ENCODE data around the gene TMEM82. TPM values are rescaled to one million over a fixed set of nuclear protein-coding genes. Genes with fewer than 3 reads are reported as not detected.

TMEM82 gene
- total RNA-seq, 1 donor from 2014 or later: not detected

GRCh38 chr1:15757016-15757543, 14.8 kb downstream of the TMEM82 start:
- peak overlapping the region; percentile 26 for H3K4me3 Mint-ChIP-seq (ENCODE audit: unreplicated experiment)
- peak overlapping the region; percentile 87 for H3K27ac Mint-ChIP-seq (ENCODE audit: unreplicated experiment)
- no peak for DNase-seq (ENCODE audit: extremely low spot score, unreplicated experiment)
- no peaks in the 10 kb centered on the region for H3K9me3 Mint-ChIP-seq (ENCODE audit: unreplicated experiment)
- no peaks in the 10 kb centered on the region for H3K27me3 Mint-ChIP-seq (ENCODE audit: unreplicated experiment)
- TF ChIP-seq CTCF (IDR thresholded peaks at IDR 0.05): no peak
- peaks cover 46% of the 10 kb centered on the region for H3K4me1 Mint-ChIP-seq (ENCODE audit: unreplicated experiment)
- H3K36me3 Mint-ChIP-seq (ENCODE audit: unreplicated experiment): no peaks in the 10 kb centered on the region

DNA sequence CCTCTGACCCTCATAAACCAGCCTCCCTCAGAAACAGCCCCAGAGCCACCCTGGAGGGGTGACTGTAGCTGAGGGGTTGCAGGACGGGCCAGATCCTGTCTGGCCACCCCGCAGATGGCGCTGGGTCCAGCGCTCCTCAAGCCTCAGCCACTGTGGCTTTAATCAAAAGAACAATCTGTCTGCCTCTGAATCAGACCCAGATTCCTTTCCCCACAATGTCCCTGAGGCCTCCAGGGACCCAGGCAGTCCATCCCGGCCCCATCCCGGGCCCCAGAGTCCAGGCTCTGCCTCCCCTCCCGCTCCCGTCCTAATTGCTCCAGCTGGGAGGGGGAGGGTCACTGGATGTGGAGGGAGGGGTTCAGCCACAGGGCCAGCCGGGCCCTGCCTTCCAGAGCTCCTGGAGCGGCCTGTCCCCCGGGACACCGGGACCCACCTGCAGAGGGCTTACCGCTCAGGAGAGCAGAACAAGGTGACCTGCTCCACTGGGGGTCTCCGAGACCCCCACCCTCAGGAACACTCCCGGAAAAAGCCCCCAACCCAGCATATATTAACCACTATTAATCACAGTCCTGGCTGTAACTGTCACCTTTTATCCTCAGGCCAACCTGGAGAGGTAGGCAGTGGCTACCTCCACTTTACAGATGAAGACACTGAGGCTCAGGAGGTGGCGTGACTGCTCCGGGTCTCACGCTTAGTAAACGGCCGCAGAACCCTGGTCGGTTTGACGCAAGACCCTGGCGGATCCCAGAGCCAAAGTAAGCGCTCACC, 15.5 kb downstream of the TMEM82 start:
- H3K27me3 Mint-ChIP-seq (ENCODE audit: unreplicated experiment): no peaks in the 10 kb centered on the region
- peak overlapping the region; percentile 79 for H3K4me3 Mint-ChIP-seq (ENCODE audit: unreplicated experiment)
- no peak for TF ChIP-seq CTCF (IDR thresholded peaks at IDR 0.05)
- H3K4me1 Mint-ChIP-seq (ENCODE audit: unreplicated experiment): peaks cover 52% of the 10 kb centered on the region
- H3K27ac Mint-ChIP-seq (ENCODE audit: unreplicated experiment): peak overlapping the region; percentile 87
- peaks cover 3% of the 10 kb centered on the region for H3K36me3 Mint-ChIP-seq (ENCODE audit: unreplicated experiment)
- H3K9me3 Mint-ChIP-seq (ENCODE audit: unreplicated experiment): no peaks in the 10 kb centered on the region
- DNase-seq (ENCODE audit: extremely low spot score, unreplicated experiment): no peak

DNA sequence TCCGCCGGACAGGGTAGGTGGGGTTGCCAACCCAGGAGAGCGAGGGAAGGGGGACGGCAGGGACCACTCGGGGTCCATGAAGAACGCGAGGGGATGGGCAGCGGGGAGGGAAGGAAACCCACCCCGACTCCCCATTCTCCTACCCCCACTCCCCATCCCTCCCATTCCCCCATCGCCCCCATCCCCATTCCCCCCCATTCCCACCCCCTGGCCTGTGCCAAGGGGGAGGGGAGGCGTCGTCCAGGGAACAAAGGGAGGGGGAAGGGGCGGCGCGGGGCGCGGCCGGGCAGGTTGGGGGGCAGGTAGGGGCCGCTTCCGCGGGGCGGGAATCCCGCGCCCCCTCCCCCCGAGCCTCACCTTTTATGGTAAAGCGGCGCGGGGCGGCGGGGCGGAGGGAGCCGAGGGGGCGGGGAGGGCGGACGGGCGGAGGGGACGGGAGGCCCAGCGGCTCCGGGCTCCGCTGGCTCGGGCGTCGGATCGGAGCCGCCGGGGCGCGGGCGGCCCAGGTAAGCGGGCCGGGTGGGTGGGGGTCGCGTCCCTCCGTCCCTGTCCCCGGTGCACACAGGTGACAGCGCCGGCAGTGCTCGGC, 16.1 kb downstream of the TMEM82 start, which contains the start of gene FBLIM1:
Gene FBLIM1 (plus strand): TSS at position 453 of the 589 bp plus-strand sequence. CDS start 6,189 bp downstream, outside the sequence.
- peaks cover 3% of the 10 kb centered on the region for H3K36me3 Mint-ChIP-seq (ENCODE audit: unreplicated experiment)
- peak within 1 kb of the TSS; percentile 84 for H3K4me3 Mint-ChIP-seq (ENCODE audit: unreplicated experiment)
- peaks cover 53% of the 10 kb centered on the region for H3K4me1 Mint-ChIP-seq (ENCODE audit: unreplicated experiment)
- DNase-seq (ENCODE audit: extremely low spot score, unreplicated experiment): no peak
- H3K27ac Mint-ChIP-seq (ENCODE audit: unreplicated experiment): peak within 1 kb of the TSS; percentile 95
- H3K9me3 Mint-ChIP-seq (ENCODE audit: unreplicated experiment): no peaks in the 10 kb centered on the region
- no peaks in the 10 kb centered on the region for H3K27me3 Mint-ChIP-seq (ENCODE audit: unreplicated experiment)
- no peak for TF ChIP-seq CTCF (IDR thresholded peaks at IDR 0.05)

DNA sequence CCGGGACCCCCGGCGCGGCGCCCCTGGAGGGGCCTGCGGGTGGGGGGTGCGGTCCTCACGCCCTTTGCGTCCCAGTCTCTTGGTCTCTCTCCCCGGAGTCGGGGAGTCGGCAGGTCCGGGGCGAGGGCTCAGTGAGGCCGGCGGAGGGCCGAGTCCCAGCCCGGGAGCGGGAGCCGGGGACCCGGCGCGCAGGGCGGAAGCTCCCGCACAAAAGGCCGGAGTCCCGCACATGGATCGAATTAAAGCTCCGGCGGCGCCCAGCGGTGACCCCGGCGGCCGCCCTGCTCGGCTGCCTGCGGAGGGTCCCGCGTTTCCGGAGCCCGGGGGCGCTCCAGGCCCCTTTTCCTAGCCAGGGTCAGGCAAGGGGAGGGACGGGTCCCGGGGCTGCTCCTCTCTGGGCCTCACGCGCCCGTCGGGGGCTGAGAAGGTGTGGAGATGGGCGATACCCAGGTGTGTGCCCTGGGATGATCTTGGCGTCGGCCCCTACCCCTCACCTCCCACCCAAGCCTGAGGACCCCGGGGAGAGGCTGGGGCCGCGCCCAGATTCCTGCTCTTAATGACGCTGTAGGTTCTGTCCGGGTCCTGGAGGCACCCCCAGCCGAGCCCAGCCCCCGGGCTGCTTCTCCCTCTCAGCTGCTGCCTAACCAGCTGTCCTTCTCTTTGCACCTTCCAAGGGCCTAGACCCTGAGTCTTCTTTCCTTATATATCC, 16.8 kb downstream of the TMEM82 start:
- peak overlapping the region; percentile 95 for H3K27ac Mint-ChIP-seq (ENCODE audit: unreplicated experiment)
- peaks cover 57% of the 10 kb centered on the region for H3K4me1 Mint-ChIP-seq (ENCODE audit: unreplicated experiment)
- no peak for TF ChIP-seq CTCF (IDR thresholded peaks at IDR 0.05)
- peaks cover 4% of the 10 kb centered on the region for H3K36me3 Mint-ChIP-seq (ENCODE audit: unreplicated experiment)
- no peak for DNase-seq (ENCODE audit: extremely low spot score, unreplicated experiment)
- H3K4me3 Mint-ChIP-seq (ENCODE audit: unreplicated experiment): peak overlapping the region; percentile 84
- no peaks in the 10 kb centered on the region for H3K27me3 Mint-ChIP-seq (ENCODE audit: unreplicated experiment)
- no peaks in the 10 kb centered on the region for H3K9me3 Mint-ChIP-seq (ENCODE audit: unreplicated experiment)
